MCF 10A (cell line): ENCODE results near the gene FARP1. TPM values are rescaled to one million over a fixed set of nuclear protein-coding genes. Genes with fewer than 3 reads are reported as not detected.

Source experiments
- BruUV-seq: library from RNA; stranded (reverse); fragments of 400-500 nt; replicated peaks from 2 replicates; lab custom pipeline; 2021; lab: Mats Ljungman, UMichigan
- CTCF ChIA-PET: fragments of 300-600 bp; sonication (Branson Sonifier 250); formaldehyde crosslinking; extraction: SDS; loops from one replicate; lab custom pipeline; 2021; ENCODE audit warnings: antibody characterized with exemption, inconsistent platforms; lab: Yijun Ruan, JAX
- POLR2A ChIA-PET: fragments of 300-600, 350-650 bp; sonication (Branson Sonifier 250); formaldehyde crosslinking; extraction: SDS; loops from one replicate; lab custom pipeline; 2020; ENCODE audit warnings: antibody characterized with exemption, inconsistent platforms; lab: Yijun Ruan, JAX
- DNase-seq: peaks from one replicate; pipeline ENCODE4 v3.0.0-alpha.2; 2018; ENCODE audit not compliant: unreplicated experiment
- H3K27ac Mint-ChIP-seq: one replicate; pipeline ENCODE4 v1.8.0; 2022; ENCODE audit warnings: mild to moderate bottlenecking, low read depth, mixed read lengths; ENCODE audit not compliant: unreplicated experiment
- H3K27me3 Mint-ChIP-seq: one replicate; pipeline ENCODE4 v1.8.0; 2022; ENCODE audit warnings: mixed read lengths; ENCODE audit not compliant: insufficient read depth, unreplicated experiment
- H3K36me3 Mint-ChIP-seq: one replicate; pipeline ENCODE4 v1.8.0; 2022; ENCODE audit warnings: mild to moderate bottlenecking, moderate library complexity, mixed read lengths; ENCODE audit not compliant: insufficient read depth, unreplicated experiment
- H3K4me1 Mint-ChIP-seq: one replicate; pipeline ENCODE4 v1.8.0; 2022; ENCODE audit warnings: mixed read lengths; ENCODE audit not compliant: insufficient read depth, unreplicated experiment
- H3K4me3 Mint-ChIP-seq: one replicate; pipeline ENCODE4 v1.8.0; 2022; ENCODE audit warnings: mild to moderate bottlenecking, moderate library complexity, mixed read lengths; ENCODE audit not compliant: unreplicated experiment
- H3K9me3 Mint-ChIP-seq: one replicate; pipeline ENCODE4 v1.8.0; 2022; ENCODE audit warnings: mixed read lengths; ENCODE audit not compliant: unreplicated experiment
- intact Hi-C: fragments of 100-400 bp; cut with micrococcal nuclease; formaldehyde crosslinking; loops from 2 replicates; pipeline ENCODE4 v1.14.1; 2022
- total RNA-seq: library from RNA; stranded (reverse); gene quantifications from 2 replicates; pipeline ENCODE4 v1.2.3, GENCODE V29; 2022
- TF ChIP-seq, protein P1 (sequence below): fragments of 200-600 bp; IDR thresholded peaks from one replicate; pipeline ENCODE4 v1.8.0; 2022; ENCODE audit warnings: antibody characterized with exemption, mild to moderate bottlenecking; ENCODE audit not compliant: unreplicated experiment

FARP1 gene
- total RNA-seq, 1 experiment from 2014 or later, result 30.1 TPM

DNA sequence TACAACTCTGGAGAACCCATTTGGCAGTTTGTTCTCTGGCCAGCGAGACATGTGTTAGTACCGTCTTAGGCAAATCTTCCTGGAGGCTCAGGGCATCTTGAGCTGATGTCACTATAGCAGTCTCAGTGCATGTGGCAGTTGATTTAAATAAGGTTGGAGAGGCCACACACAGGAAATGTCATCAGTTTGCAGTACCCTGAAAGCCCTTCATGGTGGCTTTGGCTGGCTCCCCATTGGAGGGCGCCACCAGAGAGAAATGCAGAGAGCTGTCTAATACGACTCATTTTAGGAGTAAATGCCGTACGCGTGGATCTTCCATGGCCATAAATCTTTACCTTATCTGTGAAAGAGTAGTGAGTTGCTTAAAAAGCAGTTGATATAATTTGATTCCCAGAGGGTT, 270.9 kb downstream of the FARP1 start:
- Mint-ChIP-seq H3K9me3 (peaks cover 10% of the 10 kb centered on the region), H3K27me3 (no peaks in the 10 kb centered on the region), H3K36me3 (no peaks in the 10 kb centered on the region), H3K4me1 (no peaks in the 10 kb centered on the region), H3K4me3 (no peak overlapping the region), H3K27ac (no peak overlapping the region)
- TF ChIP-seq, protein P1, sequence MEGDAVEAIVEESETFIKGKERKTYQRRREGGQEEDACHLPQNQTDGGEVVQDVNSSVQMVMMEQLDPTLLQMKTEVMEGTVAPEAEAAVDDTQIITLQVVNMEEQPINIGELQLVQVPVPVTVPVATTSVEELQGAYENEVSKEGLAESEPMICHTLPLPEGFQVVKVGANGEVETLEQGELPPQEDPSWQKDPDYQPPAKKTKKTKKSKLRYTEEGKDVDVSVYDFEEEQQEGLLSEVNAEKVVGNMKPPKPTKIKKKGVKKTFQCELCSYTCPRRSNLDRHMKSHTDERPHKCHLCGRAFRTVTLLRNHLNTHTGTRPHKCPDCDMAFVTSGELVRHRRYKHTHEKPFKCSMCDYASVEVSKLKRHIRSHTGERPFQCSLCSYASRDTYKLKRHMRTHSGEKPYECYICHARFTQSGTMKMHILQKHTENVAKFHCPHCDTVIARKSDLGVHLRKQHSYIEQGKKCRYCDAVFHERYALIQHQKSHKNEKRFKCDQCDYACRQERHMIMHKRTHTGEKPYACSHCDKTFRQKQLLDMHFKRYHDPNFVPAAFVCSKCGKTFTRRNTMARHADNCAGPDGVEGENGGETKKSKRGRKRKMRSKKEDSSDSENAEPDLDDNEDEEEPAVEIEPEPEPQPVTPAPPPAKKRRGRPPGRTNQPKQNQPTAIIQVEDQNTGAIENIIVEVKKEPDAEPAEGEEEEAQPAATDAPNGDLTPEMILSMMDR, result no peak
- intact Hi-C loops, result no loop called here
- no peak for DNase-seq
- no TSS peak for BruUV-seq
- POLR2A ChIA-PET, result no interaction called here
- CTCF ChIA-PET, result interaction anchor here (0.6 to 1.0 kb wide), 2 partner anchors 190 to 239 kb away, joined by 3 read pairs; no protein-coding TSS in a partner anchor

DNA sequence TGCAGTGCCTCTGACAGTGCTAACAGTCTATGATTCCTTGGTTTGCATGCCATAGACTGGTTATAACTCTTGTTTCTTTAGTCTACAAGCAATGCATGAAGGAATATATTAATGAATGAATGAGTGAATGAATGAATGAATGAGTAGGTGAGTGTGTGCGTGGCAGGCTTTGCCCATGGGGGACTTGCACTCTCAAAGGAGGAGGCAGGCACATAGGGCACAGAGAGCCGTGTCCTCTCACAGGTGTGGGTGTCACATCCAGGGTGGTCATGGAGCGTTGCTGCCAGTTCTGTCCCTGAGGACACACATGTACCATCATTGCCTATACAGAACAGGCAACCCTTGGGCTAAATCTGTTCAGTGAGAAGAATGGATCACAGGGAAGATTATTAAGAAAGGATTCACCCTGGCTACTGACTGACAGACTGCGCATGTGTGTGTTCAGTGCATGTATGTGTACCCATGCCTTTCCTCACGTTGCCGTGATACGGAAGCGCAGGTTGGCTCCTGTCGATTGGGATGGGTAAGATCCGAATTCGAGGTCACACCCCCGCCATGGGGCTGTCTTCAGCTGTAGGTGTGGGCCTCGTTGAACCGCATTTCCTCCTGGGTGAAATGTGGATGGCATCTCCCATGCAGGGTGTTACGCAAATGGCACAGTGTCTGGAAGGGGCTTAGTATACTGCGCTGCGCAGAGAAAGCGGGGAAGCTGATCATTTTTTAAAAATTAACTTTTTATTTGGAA, 272.6 kb downstream of the FARP1 start:
- CTCF ChIA-PET, result interaction anchor here (1.4 kb wide), 1 partner anchor 29 kb away, joined by 4 read pairs; no protein-coding TSS in a partner anchor
- TF ChIP-seq, protein P1, result no peak
- no peak overlapping the region for H3K4me3 Mint-ChIP-seq
- intact Hi-C loops, result no loop called here
- DNase-seq, result no peak
- no peaks in the 10 kb centered on the region for H3K36me3 Mint-ChIP-seq
- H3K9me3 Mint-ChIP-seq, result peaks cover 10% of the 10 kb centered on the region
- H3K4me1 Mint-ChIP-seq, result no peaks in the 10 kb centered on the region
- H3K27me3 Mint-ChIP-seq, result no peaks in the 10 kb centered on the region
- POLR2A ChIA-PET, result interaction anchor here (0.6 kb wide), 1 partner anchor 44 kb away, joined by 4 read pairs; no protein-coding TSS in a partner anchor
- no TSS peak for BruUV-seq
- H3K27ac Mint-ChIP-seq, result no peak overlapping the region

DNA sequence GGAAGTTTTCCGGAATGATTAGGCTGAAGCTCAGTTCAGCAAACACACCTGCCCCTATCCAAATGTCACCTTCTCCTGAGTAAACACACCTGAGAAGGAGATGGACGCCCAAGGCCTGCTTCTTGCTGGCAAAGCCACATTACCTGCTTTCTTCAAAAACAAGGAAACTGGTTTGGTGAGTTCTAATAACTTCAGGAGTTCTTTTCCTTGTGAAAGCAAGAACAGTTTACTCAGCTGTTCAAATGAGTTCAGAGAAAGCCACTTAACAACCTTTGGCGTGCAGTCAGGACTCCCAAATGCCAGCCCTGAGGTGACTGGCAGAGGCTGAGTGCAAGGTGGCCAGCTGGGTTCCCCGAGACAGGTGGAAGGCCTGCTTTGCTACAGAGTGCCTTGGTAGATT, 273.5 kb downstream of the FARP1 start:
- Mint-ChIP-seq H3K27me3 (no peaks in the 10 kb centered on the region), H3K27ac (no peak overlapping the region), H3K9me3 (peaks cover 10% of the 10 kb centered on the region), H3K4me1 (no peaks in the 10 kb centered on the region), H3K4me3 (no peak overlapping the region), H3K36me3 (no peaks in the 10 kb centered on the region)
- CTCF ChIA-PET, result interaction anchor here (1.3 to 1.4 kb wide), 2 partner anchors 28 to 567 kb away, joined by 3 to 4 read pairs; no protein-coding TSS in a partner anchor
- TF ChIP-seq, protein P1, result no peak
- no peak for DNase-seq
- POLR2A ChIA-PET, result no interaction called here
- BruUV-seq, result no TSS peak
- intact Hi-C loops, result no loop called here

DNA sequence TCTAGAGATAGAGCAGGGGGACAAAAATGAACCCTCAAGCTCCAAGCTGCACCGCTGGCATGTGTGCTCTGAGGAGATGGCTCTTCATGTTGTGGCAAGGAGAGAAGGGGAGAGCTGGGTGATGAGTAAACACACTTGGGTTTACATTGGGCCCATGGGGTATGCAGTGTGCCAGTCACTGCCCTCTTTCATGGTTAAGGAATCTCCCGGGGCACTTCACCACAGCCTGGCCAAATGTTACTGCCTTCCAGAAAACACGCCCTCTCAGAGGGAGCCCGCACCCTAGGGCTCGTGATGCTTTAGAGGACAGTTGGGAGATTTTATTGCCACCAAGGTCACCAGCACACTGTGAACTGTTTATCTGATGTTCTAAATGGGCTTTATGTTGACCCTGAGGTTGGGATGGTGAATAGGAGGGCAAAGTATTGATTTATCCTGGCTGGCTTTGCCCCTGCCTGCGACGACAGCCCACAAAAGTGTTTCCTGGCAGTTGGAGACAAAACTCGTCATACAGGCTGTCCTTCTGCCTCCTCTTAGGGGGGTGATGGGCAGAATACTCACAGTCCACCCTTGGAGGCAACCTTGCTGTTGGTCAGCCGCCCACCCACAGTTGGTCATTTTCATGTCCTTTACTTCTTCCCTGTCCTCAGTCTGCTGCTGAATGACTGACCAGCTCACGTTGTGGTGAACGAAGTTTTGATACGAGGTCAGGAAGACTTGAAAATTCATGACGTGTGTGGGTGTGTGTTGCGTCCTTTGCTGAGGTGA, 277.1 kb downstream of the FARP1 start:
- Mint-ChIP-seq H3K4me3 (no peak overlapping the region), H3K4me1 (no peaks in the 10 kb centered on the region), H3K27ac (no peak overlapping the region), H3K36me3 (no peaks in the 10 kb centered on the region), H3K9me3 (peaks cover 10% of the 10 kb centered on the region), H3K27me3 (no peaks in the 10 kb centered on the region)
- DNase-seq, result no peak
- TF ChIP-seq, protein P1, result no peak
- BruUV-seq, result no TSS peak
- ChIA-PET CTCF (no interaction called here), POLR2A (no interaction called here)
- intact Hi-C loops, result no loop called here
